HAP-1 (cell line): ENCODE results near the gene OBSL1.

Experiments
- DNase-seq, 2 experiments: peaks; one replicate each; pipeline ENCODE4 v3.0.0-alpha.2; 2016 to 2020; ENCODE audit warnings: low spot score in 2 of 2
- H3K27me3 ChIP-seq: fragments of 250-450 bp; sonication (Bioruptor Pico); 2 replicates; pipeline ENCODE4 v1.5.1; 2020; ENCODE audit warnings: low read depth, mild to moderate bottlenecking, moderate library complexity
- H3K36me3 ChIP-seq: fragments of 250-450 bp; sonication (Bioruptor Pico); replicated peaks from 2 replicates; pipeline ENCODE4 v1.5.1; 2020; ENCODE audit warnings: mild to moderate bottlenecking
- H3K4me1 ChIP-seq: fragments of 250-450 bp; sonication (Bioruptor Pico); 2 replicates; pipeline ENCODE4 v1.5.1; 2020; ENCODE audit warnings: mild to moderate bottlenecking
- H3K4me3 ChIP-seq: fragments of 250-450 bp; sonication (Bioruptor Pico); 2 replicates; pipeline ENCODE4 v1.5.1; 2020; ENCODE audit warnings: mild to moderate bottlenecking, moderate library complexity
- H3K9me3 ChIP-seq: fragments of 250-450 bp; sonication (Bioruptor Pico); 2 replicates; pipeline ENCODE4 v1.5.1; 2020; ENCODE audit warnings: mild to moderate bottlenecking, moderate library complexity
- in situ Hi-C: fragments of 300-500 bp; cut with MboI; formaldehyde crosslinking; loops from 3 replicates; pipeline ENCODE4 v1.14.3; 2020; ENCODE audit warnings: low sequenced_read_pairs, inconsistent platforms, mixed read lengths

Gene OBSL1

DNA sequence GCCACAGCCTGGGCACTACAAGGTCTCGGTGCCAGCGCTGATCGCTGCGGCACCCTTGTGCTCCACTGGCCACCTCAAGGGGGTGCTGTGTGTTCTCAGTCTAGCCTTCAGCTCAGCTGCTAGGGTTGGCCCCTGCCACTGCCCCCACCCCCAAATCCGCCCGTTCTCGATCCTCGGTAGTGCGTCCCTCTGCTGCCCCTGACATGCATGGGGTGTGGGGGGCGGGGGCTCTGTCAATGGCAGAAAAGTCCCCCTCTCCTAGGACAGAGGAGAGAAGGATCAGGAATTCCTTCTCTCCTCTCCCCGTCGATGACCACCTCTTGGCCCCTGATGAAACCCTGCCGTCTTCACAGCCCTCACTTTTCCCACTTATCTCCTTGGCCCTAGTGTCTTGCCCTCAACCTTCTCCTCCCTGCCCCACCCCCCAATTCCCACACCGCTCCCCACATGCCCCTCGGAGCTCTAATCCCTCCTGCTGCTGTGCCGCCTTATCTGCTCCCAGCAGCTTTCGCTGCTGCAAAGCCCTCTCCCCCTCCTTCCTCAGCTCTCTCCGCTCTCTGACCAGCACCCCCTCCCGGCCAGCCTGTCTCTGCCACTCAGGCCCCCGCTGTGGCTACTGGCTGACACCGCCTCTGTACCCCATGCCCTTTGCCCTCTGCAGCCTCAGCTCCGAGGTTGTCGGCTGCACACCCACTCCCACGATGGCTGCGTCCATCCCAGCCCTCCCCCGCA, 61.4 kb downstream of the OBSL1 start:
- no peaks in the 10 kb centered on the region; the same call in 1 of the 2 replicates for H3K36me3 ChIP-seq
- peak; percentile 47 to 79 for DNase-seq
- H3K4me3 ChIP-seq: peak overlapping the region; percentile 25
- peaks cover 38% of the 10 kb centered on the region for H3K27me3 ChIP-seq
- peaks cover 4% of the 10 kb centered on the region for H3K4me1 ChIP-seq
- H3K9me3 ChIP-seq: no peaks in the 10 kb centered on the region
- in situ Hi-C loops: no loop called here

DNA sequence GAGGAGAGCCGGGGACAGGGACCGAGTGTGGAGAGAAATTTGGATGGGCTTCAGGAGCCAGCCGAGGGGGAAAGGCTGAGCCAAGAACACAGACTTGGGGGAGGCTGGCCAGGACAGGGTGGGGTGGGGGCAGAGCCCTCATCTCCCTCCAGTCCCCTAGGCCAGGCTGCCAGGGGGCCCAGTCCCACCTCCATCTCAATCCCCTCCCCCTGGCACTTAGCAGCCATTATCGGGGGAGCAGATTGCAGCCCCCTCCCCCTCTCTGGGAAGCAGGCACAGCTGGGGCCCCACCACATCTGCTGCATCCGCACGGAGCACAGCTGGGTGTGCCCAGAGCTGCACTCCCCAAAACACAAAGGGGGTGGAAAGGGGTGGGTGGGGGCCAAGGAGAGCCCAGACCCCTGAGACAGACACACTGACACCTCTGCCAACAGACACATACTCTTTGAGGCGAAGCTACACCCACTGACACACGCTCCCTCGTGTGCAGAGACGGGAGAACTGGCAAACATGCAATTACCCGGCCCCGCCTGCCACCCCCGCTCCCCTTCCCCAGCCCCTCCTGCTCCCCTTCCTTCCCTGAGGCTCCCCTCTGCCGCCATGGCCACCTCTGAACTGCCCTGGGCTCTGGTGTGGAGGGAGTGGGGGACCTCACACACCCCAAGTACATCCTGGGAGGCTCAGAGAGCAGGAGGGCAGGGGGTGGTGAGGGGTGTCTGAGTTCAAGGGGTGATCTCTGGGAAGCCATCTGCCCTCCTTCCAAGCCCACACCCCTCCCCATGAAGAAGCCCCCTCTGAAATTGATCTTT, 62.2 kb downstream of the OBSL1 start:
- Histone ChIP-seq H3K4me3 (no peak overlapping the region; the same call in 1 of the 2 replicates), H3K36me3 (peaks cover 2% of the 10 kb centered on the region; the same call in 1 of the 2 replicates), H3K4me1 (peaks cover 4% of the 10 kb centered on the region), H3K9me3 (no peaks in the 10 kb centered on the region), H3K27me3 (peaks cover 30% of the 10 kb centered on the region)
- in situ Hi-C loops: no loop called here
- DNase-seq: no peak

DNA sequence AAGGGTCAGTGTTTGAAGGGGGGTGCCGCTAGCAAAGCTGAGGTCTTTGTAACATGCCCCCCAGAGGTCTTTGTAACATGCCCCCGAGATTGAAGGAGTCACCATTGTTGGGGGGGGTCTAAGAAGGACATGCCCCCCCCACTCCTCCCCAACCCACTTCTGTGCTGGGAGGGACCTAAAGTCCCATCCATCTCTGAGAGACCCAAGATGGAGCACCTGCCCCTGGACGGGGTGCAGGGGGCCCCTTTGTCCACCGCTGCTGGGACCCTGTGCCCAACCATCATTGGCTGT, 63.0 kb downstream of the OBSL1 start:
- Histone ChIP-seq H3K9me3 (no peaks in the 10 kb centered on the region), H3K36me3 (peaks cover 9% of the 10 kb centered on the region; the same call in 1 of the 2 replicates), H3K4me3 (no peak overlapping the region), H3K4me1 (peaks cover 4% of the 10 kb centered on the region), H3K27me3 (peaks cover 22% of the 10 kb centered on the region)
- in situ Hi-C loops: no loop called here
- no peak for DNase-seq

DNA sequence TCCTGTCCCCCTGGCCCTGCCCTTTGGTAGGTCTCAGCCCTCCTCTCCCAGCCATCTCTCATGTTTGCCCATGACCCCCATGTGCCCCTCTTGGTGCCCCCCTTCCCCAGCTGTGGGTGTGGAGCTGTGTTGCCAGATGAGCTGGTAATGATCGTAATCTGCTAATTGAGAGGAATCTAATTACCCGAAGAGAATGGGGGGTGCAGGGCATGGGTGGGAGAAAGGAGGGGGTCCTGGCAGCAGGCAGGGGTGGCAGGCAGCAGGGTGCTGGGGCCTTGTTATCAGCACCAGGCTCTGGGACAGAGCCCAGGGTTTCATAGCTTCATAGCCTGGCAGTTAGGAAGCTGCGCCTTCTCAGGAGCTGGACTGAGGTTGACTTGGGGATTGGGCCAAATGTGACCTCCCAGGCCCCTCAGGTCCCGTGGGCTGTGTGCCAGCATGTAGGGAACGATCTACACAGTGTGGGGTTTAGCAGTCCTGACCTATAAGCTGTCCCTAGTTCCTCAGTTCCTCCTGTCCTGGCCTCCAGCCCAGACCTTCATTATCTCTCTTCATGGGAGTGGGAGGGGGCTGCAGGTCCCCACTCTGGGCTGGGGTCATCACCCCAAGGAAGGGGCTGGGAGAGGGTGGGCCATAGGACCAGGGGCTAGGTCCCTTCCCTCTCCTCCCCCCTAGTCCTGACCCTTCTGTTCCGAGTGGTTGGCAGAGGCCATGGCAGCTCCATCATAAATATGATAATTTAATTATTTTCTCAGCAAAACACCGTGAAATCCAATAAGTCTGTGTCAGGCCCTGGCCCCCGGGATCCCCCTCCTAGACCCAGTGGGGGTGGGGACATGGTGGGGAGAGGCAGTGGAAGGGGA, 63.5 kb downstream of the OBSL1 start:
- no peaks in the 10 kb centered on the region for H3K9me3 ChIP-seq
- H3K27me3 ChIP-seq: peaks cover 16% of the 10 kb centered on the region
- H3K4me1 ChIP-seq: peaks cover 4% of the 10 kb centered on the region
- in situ Hi-C loops: no loop called here
- H3K36me3 ChIP-seq: peaks cover 9% of the 10 kb centered on the region; the same call in 1 of the 2 replicates
- H3K4me3 ChIP-seq: no peak overlapping the region
- DNase-seq: no peak

DNA sequence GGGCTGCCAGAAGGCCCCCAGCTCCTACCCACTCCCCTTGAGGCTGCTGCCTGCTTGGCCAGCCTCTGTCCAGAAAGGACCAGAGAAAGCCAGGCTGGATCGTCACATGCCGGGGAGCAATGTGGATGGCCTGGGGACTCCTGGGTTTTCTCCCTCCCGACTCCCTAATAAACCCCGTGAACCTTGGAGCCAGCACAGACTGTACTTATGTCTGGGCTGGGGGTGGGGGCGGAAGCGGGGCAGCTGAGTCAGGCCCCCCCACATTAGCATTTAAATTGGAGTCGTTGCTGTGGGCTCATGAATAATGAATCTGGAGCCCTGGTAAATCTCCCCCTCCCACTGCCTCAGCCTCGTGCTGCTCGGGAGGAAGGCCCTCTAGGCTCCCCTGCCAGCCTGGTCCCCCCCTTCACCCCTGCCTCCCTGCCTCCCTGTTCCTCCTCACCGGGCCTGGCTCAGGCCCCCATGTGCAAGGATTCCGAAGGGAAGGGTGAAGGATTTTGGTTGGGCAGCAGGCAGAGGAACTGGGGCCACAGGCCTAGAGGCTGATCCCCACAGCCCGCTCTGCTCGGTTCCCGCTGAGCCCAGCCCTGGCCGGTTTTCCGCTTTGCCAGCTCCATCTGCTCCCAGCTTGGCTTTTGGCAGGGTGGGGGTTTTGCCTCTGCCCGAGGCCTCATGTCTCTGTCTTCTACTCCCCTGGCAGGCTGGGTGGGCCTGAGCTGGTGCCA, 64.4 kb downstream of the OBSL1 start:
- Histone ChIP-seq H3K36me3 (peaks cover 9% of the 10 kb centered on the region; the same call in 1 of the 2 replicates), H3K27me3 (peaks cover 8% of the 10 kb centered on the region), H3K4me3 (no peak overlapping the region), H3K4me1 (peaks cover 4% of the 10 kb centered on the region), H3K9me3 (no peaks in the 10 kb centered on the region)
- in situ Hi-C loops: no loop called here
- no peak for DNase-seq

DNA sequence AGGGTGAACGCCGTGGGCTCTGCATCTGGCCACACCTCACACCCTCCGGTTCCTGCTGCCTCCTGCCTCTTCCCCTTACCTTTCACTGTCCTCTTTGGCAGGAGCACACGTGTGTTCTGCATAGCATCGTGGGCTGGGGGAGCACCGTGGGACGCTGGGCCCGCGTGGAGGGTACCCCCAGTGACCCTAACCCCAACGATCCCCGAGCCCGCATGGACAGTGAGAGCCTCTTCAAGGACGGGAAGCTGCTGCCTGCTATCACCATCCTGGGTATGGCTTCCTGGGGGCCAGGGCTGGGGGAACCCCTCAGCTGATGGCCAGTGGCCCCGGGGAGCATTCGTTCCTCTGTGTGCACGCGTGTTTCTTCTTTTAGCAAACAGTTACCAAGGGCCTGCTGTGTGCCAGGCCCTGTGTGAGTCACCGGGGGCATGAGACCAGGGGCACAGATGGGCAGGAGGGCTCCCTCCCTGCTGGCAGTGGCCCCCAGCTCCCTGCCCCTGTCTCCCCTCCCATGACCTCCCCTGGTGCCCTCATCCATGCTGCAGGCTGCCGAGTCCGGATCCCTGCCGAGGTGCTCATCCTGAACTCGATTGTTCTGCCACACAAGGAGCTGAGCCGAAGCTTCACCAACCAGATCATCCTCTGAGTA, 65.1 kb downstream of the OBSL1 start:
- H3K4me3 ChIP-seq: no peak overlapping the region
- in situ Hi-C loops: no loop called here
- peaks cover 9% of the 10 kb centered on the region; the same call in 1 of the 2 replicates for H3K36me3 ChIP-seq
- no peaks in the 10 kb centered on the region for H3K9me3 ChIP-seq
- no peak for DNase-seq
- H3K27me3 ChIP-seq: peaks cover 5% of the 10 kb centered on the region
- peaks cover 4% of the 10 kb centered on the region for H3K4me1 ChIP-seq

DNA sequence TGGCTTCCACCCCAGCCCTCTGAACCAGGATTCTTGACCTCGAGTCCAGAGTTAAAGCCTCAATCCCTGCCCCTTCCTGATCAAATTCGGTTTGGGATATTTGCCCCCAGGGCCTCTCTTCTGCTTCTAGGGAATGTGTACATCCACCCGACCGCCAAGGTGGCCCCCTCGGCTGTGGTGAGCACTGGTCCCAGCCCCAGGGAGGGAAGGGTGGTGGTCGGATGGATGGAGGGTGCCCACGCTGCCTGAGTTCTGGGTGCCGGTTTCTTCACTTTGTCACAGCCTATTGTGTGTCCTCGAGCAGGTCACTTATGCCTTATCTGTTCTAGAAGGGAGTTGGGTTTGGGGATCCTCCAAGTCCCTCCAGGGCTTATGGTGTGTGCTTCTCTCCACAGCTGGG, 65.8 kb downstream of the OBSL1 start:
- DNase-seq: no peak
- in situ Hi-C loops: no loop called here
- Histone ChIP-seq H3K36me3 (peaks cover 9% of the 10 kb centered on the region; the same call in 1 of the 2 replicates), H3K4me1 (peaks cover 4% of the 10 kb centered on the region), H3K9me3 (no peaks in the 10 kb centered on the region), H3K27me3 (no peaks in the 10 kb centered on the region; the same call in 1 of the 2 replicates), H3K4me3 (no peak overlapping the region)

DNA sequence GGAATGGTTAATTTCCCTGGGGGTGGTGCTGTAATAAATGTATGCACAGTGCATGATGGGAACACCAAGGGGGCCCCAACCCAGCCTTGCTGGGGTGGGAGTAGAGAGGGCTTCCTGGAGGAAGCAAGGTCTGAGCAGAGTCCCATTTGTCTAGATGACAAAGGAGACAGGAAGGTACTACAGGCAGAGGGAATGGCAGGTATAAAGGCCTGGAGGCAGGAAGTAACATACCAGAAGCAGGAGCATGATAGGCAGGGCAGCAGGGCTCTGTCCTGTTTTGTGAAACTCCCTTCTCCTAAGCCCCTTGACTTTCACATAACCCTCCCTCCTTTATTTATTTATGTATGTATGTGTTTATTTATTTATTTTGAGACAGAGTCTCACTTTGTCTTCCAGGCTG, 68.7 kb downstream of the OBSL1 start:
- peaks cover 15% of the 10 kb centered on the region for H3K4me1 ChIP-seq
- H3K4me3 ChIP-seq: no peak overlapping the region
- peaks cover 9% of the 10 kb centered on the region; the same call in 1 of the 2 replicates for H3K36me3 ChIP-seq
- H3K27me3 ChIP-seq: no peaks in the 10 kb centered on the region
- no peak for DNase-seq
- in situ Hi-C loops: no loop called here
- no peaks in the 10 kb centered on the region for H3K9me3 ChIP-seq

DNA sequence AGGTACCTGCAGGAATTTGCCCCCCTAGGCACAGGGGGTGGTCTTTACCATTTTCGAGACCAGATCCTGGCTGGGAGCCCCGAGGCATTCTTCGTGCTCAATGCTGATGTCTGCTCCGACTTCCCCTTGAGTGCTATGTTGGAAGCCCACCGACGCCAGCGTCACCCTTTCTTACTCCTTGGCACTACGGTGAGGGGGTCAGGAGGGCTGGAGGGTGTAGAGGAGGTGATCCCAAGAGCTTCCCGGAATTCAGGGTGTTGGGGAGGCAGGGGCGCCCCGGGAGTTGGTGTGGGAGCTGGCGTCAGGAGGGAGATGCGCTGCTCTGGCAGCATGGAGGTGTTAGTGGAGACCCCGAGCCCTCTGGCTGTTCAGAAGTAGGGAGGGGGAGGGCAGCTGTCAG, 69.5 kb downstream of the OBSL1 start:
- in situ Hi-C loops: no loop called here
- Histone ChIP-seq H3K27me3 (no peaks in the 10 kb centered on the region), H3K36me3 (peaks cover 9% of the 10 kb centered on the region; the same call in 1 of the 2 replicates), H3K4me1 (peaks cover 17% of the 10 kb centered on the region), H3K9me3 (no peaks in the 10 kb centered on the region), H3K4me3 (no peak overlapping the region)
- no peak for DNase-seq
